WTC11 (cell line): ENCODE results near the gene C5AR1. TPM values are rescaled to one million over a fixed set of nuclear protein-coding genes. Genes with fewer than 3 reads are reported as not detected.

ENCODE experiments used
- ATAC-seq: fragments of 200-7000 bp; cut with Tn5 transposase; 2 replicates; pipeline ENCODE4 v1.10.0; 2021; ENCODE audit warnings: mild to moderate bottlenecking, moderate library complexity
- CTCF ChIA-PET: fragments of 300-600 bp; sonication (Branson Sonifier 250); formaldehyde crosslinking; loops from one replicate; lab custom pipeline; 2021; ENCODE audit warnings: antibody characterized with exemption; lab: Charles Lee
- POLR2A ChIA-PET: fragments of 350-600 bp; sonication (Branson Sonifier 250); formaldehyde crosslinking; loops from one replicate; lab custom pipeline; 2021; ENCODE audit warnings: antibody characterized with exemption; lab: Charles Lee
- DNase-seq: peaks from one replicate; pipeline ENCODE4 v3.0.0; 2021; ENCODE audit warnings: low spot score
- H3K27ac Mint-ChIP-seq: 2 replicates; pipeline ENCODE4 v1.8.0; 2021; ENCODE audit warnings: mixed read lengths
- H3K27me3 Mint-ChIP-seq: 2 replicates; pipeline ENCODE4 v1.8.0; 2021; ENCODE audit warnings: low read depth, mild to moderate bottlenecking, moderate library complexity, mixed read lengths
- H3K36me3 Mint-ChIP-seq: 2 replicates; pipeline ENCODE4 v1.8.0; 2021; ENCODE audit warnings: mixed read lengths
- H3K4me1 Mint-ChIP-seq: 2 replicates; pipeline ENCODE4 v1.8.0; 2022; ENCODE audit warnings: mixed read lengths
- H3K4me3 Mint-ChIP-seq: 2 replicates; pipeline ENCODE4 v1.8.0; 2021; ENCODE audit warnings: mild to moderate bottlenecking, moderate library complexity, mixed read lengths
- H3K9me3 Mint-ChIP-seq: 2 replicates; pipeline ENCODE4 v1.8.0; 2021; ENCODE audit warnings: mixed read lengths
- CREM ChIP-seq: sonication (generic); formaldehyde crosslinking; IDR thresholded peaks from 2 replicates; pipeline ENCODE4 v1.8.1; 2022; ENCODE audit warnings: mild to moderate bottlenecking, missing genetic modification reagents, moderate library complexity
- ELF4 ChIP-seq: sonication (generic); formaldehyde crosslinking; IDR thresholded peaks from 2 replicates; pipeline ENCODE4 v1.8.1; 2022; ENCODE audit warnings: low read depth, mild to moderate bottlenecking, moderate library complexity, missing genetic modification reagents
- ESRRA ChIP-seq: sonication (generic); formaldehyde crosslinking; IDR thresholded peaks from 2 replicates; pipeline ENCODE4 v1.8.1; 2022; ENCODE audit warnings: mild to moderate bottlenecking, missing genetic modification reagents, borderline replicate concordance
- ETV6 ChIP-seq: sonication (generic); formaldehyde crosslinking; IDR thresholded peaks from 2 replicates; pipeline ENCODE4 v1.8.1; 2022; ENCODE audit warnings: mild to moderate bottlenecking, missing genetic modification reagents
- FOXJ3 ChIP-seq: sonication (generic); formaldehyde crosslinking; IDR thresholded peaks from 2 replicates; pipeline ENCODE4 v1.9.0; 2021; ENCODE audit warnings: missing genetic modification reagents, mild to moderate bottlenecking, borderline replicate concordance
- GABPB1 ChIP-seq: sonication (generic); formaldehyde crosslinking; IDR thresholded peaks from 2 replicates; pipeline ENCODE4 v1.8.1; 2023; ENCODE audit warnings: mild to moderate bottlenecking, missing genetic modification reagents
- JUN ChIP-seq: sonication (generic); formaldehyde crosslinking; IDR thresholded peaks from 2 replicates; pipeline ENCODE4 v1.8.0; 2023; ENCODE audit warnings: mild to moderate bottlenecking, missing genetic modification reagents
- MXD4 ChIP-seq: fragments of 250-450 bp; sonication (Bioruptor Pico); IDR thresholded peaks from 2 replicates; pipeline ENCODE4 v1.8.0; 2021; ENCODE audit warnings: mild to moderate bottlenecking, moderate library complexity, borderline replicate concordance
- NR1H2 ChIP-seq: sonication (generic); formaldehyde crosslinking; IDR thresholded peaks from 2 replicates; pipeline ENCODE4 v1.9.0; 2021; ENCODE audit warnings: mild to moderate bottlenecking, moderate library complexity, missing genetic modification reagents
- NR2C2 ChIP-seq: sonication (generic); formaldehyde crosslinking; IDR thresholded peaks from 2 replicates; pipeline ENCODE4 v1.8.0; 2022; ENCODE audit warnings: mild to moderate bottlenecking, missing genetic modification reagents
- NR3C1 ChIP-seq: sonication (generic); formaldehyde crosslinking; conservative IDR thresholded peaks from 2 replicates; pipeline ENCODE4 v1.8.1; 2023; ENCODE audit warnings: low read depth, mild to moderate bottlenecking, missing genetic modification reagents
- RORB ChIP-seq: fragments of 250-450 bp; sonication (Bioruptor Pico); IDR thresholded peaks from 2 replicates; pipeline ENCODE4 v1.9.0; 2021; ENCODE audit warnings: mild to moderate bottlenecking
- SMAD4 ChIP-seq: sonication (generic); formaldehyde crosslinking; IDR thresholded peaks from 2 replicates; pipeline ENCODE4 v1.8.0; 2022; ENCODE audit warnings: mild to moderate bottlenecking, missing genetic modification reagents
- SOX15 ChIP-seq: fragments of 250-450 bp; sonication (Bioruptor Pico); IDR thresholded peaks from 2 replicates; pipeline ENCODE4 v1.9.0; 2021; ENCODE audit warnings: mild to moderate bottlenecking
- SP1 ChIP-seq: sonication (generic); formaldehyde crosslinking; conservative IDR thresholded peaks from 2 replicates; pipeline ENCODE4 v1.8.1; 2022; ENCODE audit warnings: missing genetic modification reagents
- ZNF232 ChIP-seq: sonication (generic); formaldehyde crosslinking; IDR thresholded peaks from 2 replicates; pipeline ENCODE4 v1.8.0; 2022; ENCODE audit warnings: mild to moderate bottlenecking, missing genetic modification reagents
- ZNF416 ChIP-seq: fragments of 250-450 bp; sonication (Bioruptor Pico); IDR thresholded peaks from 2 replicates; pipeline ENCODE4 v1.9.0; 2021; ENCODE audit warnings: mild to moderate bottlenecking, inconsistent platforms
- total RNA-seq: library from RNA; stranded (reverse); gene quantifications from 3 replicates; pipeline ENCODE4 v1.2.3, GENCODE V29; 2021
- TF ChIP-seq, protein P1 (sequence below): sonication (generic); formaldehyde crosslinking; IDR thresholded peaks from 2 replicates; pipeline ENCODE4 v1.8.1; 2023; ENCODE audit warnings: mild to moderate bottlenecking, moderate library complexity, missing genetic modification reagents
- TF ChIP-seq, protein P2 (sequence below): sonication (generic); formaldehyde crosslinking; IDR thresholded peaks from 2 replicates; pipeline ENCODE4 v1.8.1; 2023; ENCODE audit warnings: mild to moderate bottlenecking, missing genetic modification reagents
- TF ChIP-seq, protein P3 (sequence below): fragments of 250-450 bp; sonication (Bioruptor Pico); IDR thresholded peaks from 2 replicates; pipeline ENCODE4 v1.9.0; 2021; ENCODE audit warnings: mild to moderate bottlenecking
- TF ChIP-seq, protein P4 (sequence below): sonication (generic); formaldehyde crosslinking; IDR thresholded peaks from 2 replicates; pipeline ENCODE4 v1.8.1; 2023; ENCODE audit warnings: mild to moderate bottlenecking, missing genetic modification reagents, moderate library complexity
- TF ChIP-seq, protein P5 (sequence below): fragments of 250-450 bp; sonication (Bioruptor Pico); IDR thresholded peaks from 2 replicates; pipeline ENCODE4 v1.8.0; 2021; ENCODE audit warnings: mild to moderate bottlenecking
- TF ChIP-seq, protein P6 (sequence below): sonication (generic); formaldehyde crosslinking; IDR thresholded peaks from 2 replicates; pipeline ENCODE4 v1.8.1; 2022; ENCODE audit warnings: missing genetic modification reagents, borderline replicate concordance

C5AR1 gene
- total RNA-seq, 1 experiment from 2014 or later = 0.28 TPM

DNA sequence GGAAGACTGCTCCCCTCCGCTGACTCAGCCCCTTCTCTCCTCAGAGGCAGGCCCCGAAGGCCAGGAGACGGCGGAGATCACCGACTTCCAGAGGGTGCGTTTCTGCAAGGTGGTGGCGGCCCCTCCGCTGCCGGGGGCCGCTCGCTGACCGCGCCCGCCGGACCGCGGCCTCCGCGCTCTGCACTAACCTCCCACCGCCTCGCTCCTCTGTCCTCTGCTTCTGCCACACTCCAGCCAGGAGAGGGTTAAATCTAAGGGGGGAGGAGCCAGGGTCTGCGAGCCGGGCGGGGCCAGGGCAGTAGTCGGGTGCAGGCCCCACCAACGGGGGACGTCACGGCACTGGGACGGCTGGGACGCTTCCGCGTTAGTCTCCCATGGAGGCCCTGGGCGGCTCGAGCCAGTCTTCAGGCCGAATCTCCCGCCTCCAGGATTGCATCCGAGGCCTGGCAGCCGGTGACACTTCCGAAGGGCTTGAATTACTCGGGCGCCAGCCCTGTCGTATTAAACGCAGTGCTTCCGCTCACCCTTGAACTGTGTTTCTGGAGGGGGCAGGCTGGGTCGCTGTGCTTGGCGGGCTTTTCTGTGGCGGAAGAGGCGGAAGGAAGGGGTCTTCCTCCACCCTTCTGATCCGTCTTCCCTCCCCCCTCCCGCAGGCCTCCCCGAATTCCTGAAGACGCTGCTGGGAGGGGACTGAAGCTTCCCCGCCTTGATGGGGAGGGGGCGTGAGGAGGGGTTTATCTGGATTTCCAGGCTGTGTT lies 36.2 kb upstream of the C5AR1 start (continued):
- TF ChIP-seq FOXJ3 (CRISPR knock-in tag) (no peak), CREM (CRISPR knock-in tag) (peak; percentile 61; the same call in 1 of the 2 replicates), NR3C1 (CRISPR knock-in tag) (no peak), ELF4 (0 out of 2 replicates have a peak, but pooled peaks have one; percentile 9), ZNF232 (CRISPR knock-in tag) (peak; percentile 73), GABPB1 (CRISPR knock-in tag) (peak; percentile 11; the same call in 1 of the 2 replicates), SOX15 (no peak)
- TF ChIP-seq, protein P1, sequence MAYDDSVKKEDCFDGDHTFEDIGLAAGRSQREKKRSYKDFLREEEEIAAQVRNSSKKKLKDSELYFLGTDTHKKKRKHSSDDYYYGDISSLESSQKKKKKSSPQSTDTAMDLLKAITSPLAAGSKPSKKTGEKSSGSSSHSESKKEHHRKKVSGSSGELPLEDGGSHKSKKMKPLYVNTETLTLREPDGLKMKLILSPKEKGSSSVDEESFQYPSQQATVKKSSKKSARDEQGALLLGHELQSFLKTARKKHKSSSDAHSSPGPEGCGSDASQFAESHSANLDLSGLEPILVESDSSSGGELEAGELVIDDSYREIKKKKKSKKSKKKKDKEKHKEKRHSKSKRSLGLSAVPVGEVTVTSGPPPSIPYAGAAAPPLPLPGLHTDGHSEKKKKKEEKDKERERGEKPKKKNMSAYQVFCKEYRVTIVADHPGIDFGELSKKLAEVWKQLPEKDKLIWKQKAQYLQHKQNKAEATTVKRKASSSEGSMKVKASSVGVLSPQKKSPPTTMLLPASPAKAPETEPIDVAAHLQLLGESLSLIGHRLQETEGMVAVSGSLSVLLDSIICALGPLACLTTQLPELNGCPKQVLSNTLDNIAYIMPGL (CRISPR knock-in tag) = no peak; the same call in none of the 2 replicates
- TF ChIP-seq, protein P2, sequence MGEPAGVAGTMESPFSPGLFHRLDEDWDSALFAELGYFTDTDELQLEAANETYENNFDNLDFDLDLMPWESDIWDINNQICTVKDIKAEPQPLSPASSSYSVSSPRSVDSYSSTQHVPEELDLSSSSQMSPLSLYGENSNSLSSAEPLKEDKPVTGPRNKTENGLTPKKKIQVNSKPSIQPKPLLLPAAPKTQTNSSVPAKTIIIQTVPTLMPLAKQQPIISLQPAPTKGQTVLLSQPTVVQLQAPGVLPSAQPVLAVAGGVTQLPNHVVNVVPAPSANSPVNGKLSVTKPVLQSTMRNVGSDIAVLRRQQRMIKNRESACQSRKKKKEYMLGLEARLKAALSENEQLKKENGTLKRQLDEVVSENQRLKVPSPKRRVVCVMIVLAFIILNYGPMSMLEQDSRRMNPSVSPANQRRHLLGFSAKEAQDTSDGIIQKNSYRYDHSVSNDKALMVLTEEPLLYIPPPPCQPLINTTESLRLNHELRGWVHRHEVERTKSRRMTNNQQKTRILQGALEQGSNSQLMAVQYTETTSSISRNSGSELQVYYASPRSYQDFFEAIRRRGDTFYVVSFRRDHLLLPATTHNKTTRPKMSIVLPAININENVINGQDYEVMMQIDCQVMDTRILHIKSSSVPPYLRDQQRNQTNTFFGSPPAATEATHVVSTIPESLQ (CRISPR knock-in tag) = no peak
- TF ChIP-seq, protein P3, sequence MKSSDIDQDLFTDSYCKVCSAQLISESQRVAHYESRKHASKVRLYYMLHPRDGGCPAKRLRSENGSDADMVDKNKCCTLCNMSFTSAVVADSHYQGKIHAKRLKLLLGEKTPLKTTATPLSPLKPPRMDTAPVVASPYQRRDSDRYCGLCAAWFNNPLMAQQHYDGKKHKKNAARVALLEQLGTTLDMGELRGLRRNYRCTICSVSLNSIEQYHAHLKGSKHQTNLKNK = 0 out of 2 replicates have a peak, but pooled peaks have one; percentile 26

DNA sequence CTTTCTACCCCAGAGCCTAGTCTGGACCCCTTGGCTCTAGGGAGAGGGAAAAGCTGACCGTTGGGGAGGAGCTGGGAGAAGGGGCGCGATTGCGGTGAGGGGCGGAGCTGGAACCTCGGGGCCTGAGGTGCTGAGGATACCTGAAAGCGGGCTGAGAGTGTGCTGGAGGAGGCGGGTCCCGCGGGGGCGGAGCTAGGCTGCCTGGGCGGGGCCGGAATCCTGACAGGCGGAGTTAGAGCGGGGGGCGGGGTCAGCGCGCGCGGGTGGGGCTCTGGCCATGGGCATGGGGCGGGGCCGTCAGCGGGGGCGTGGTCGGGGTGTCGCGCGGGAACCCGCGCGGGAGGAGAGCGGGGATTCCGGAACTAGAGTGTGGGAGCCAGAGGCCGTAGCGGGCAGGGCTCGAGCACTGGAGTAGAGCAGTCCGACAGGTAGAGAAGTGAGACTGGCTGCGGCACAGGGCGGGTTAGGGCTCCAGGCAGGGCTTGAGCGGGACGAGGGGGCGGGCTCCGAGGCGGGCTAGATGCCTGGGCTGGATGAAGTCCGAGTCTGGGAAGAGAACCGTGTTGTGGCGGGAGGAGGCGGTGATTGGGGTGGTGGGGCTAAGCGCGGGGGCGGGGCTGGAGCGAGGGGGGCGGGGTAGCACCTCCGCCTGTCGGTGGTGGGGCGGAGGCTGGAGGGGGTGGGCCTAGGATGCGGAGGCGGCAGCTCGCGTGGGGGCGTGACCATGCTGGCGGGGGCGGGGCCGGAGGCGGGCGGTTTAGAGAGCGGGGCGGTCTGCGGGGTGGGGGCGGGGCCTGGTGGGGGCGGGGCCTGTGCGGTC lies 35.4 kb upstream of the C5AR1 start, which contains the start of gene INAFM1:
Gene INAFM1, plus strand, starts transcription at position 815 of the 820 bp plus-strand sequence. CDS start 35 bp downstream, outside the sequence.
- Mint-ChIP-seq H3K36me3 (peaks cover 8% of the 10 kb centered on the region; the same call in 1 of the 2 replicates), H3K4me1 (peaks cover 16% of the 10 kb centered on the region), H3K27ac (peak within 1 kb of the TSS; percentile 99), H3K4me3 (peak within 1 kb of the TSS; percentile 91), H3K9me3 (no peaks in the 10 kb centered on the region), H3K27me3 (peaks cover 24% of the 10 kb centered on the region)
- TF ChIP-seq RORB (CRISPR knock-in tag) (no peak), ELF4 (no peak), JUN (CRISPR knock-in tag) (no peak), SMAD4 (no peak), ESRRA (CRISPR knock-in tag) (no peak), GABPB1 (CRISPR knock-in tag) (no peak), NR2C2 (CRISPR knock-in tag) (no peak), MXD4 (CRISPR knock-in tag) (no peak), ETV6 (no peak), ZNF416 (CRISPR knock-in tag) (0 out of 2 replicates have a peak, but pooled peaks have one; percentile 32), SP1 (CRISPR knock-in tag) (peak; percentile 56; the same call in 1 of the 2 replicates), NR1H2 (CRISPR knock-in tag) (no peak)
- TF ChIP-seq, protein P4, sequence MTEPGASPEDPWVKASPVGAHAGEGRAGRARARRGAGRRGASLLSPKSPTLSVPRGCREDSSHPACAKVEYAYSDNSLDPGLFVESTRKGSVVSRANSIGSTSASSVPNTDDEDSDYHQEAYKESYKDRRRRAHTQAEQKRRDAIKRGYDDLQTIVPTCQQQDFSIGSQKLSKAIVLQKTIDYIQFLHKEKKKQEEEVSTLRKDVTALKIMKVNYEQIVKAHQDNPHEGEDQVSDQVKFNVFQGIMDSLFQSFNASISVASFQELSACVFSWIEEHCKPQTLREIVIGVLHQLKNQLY = no peak
- TF ChIP-seq, protein P5, sequence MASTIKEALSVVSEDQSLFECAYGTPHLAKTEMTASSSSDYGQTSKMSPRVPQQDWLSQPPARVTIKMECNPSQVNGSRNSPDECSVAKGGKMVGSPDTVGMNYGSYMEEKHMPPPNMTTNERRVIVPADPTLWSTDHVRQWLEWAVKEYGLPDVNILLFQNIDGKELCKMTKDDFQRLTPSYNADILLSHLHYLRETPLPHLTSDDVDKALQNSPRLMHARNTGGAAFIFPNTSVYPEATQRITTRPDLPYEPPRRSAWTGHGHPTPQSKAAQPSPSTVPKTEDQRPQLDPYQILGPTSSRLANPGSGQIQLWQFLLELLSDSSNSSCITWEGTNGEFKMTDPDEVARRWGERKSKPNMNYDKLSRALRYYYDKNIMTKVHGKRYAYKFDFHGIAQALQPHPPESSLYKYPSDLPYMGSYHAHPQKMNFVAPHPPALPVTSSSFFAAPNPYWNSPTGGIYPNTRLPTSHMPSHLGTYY (CRISPR knock-in tag) = no peak
- TF ChIP-seq, protein P6, sequence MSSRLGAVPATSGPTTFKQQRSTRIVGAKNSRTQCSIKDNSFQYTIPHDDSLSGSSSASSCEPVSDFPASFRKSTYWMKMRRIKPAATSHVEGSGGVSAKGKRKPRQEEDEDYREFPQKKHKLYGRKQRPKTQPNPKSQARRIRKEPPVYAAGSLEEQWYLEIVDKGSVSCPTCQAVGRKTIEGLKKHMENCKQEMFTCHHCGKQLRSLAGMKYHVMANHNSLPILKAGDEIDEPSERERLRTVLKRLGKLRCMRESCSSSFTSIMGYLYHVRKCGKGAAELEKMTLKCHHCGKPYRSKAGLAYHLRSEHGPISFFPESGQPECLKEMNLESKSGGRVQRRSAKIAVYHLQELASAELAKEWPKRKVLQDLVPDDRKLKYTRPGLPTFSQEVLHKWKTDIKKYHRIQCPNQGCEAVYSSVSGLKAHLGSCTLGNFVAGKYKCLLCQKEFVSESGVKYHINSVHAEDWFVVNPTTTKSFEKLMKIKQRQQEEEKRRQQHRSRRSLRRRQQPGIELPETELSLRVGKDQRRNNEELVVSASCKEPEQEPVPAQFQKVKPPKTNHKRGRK (CRISPR knock-in tag) = no peak
- ATAC-seq = peak; percentile 78
- ChIA-PET CTCF (interaction anchor here (0.6 to 3.0 kb wide), 26 partner anchors 8 to 1464 kb away, joined by 3 to 33 read pairs (median 5); partner anchors contain the start of genes CCDC9, DHX34, KPTN and ZC3H4), POLR2A (interaction anchor here (0.6 to 2.6 kb wide), 10 partner anchors 17 to 1371 kb away, joined by 3 to 46 read pairs (median 7); partner anchors contain the start of genes CCDC9 and ZC3H4)
- DNase-seq = peak; percentile 99
